Activated CD4-positive, alpha-beta T cell treated with anti-CD3 and anti-CD28 coated beads, Interleukin-2, amount 50 U/mL, for 48 hours (primary cell): ENCODE results near the gene DNLZ.

Experiments
- DNase-seq, 2 experiments: peaks; one replicate each; pipeline ENCODE4 v3.0.0-alpha.2; 2020

Gene DNLZ

GRCh38 chr9:136313111-136314055 lies 50.2 kb downstream of the DNLZ start:
- DNase-seq, result no peak

- DNase-seq, result peak; percentile 43 to 51
Observed at GRCh38 chr9:136312436-136312835, 51.1 kb downstream of the DNLZ start.

- DNase-seq, result no peak
Observed at GRCh38 chr9:136312009-136312375, 51.6 kb downstream of the DNLZ start.

DNA sequence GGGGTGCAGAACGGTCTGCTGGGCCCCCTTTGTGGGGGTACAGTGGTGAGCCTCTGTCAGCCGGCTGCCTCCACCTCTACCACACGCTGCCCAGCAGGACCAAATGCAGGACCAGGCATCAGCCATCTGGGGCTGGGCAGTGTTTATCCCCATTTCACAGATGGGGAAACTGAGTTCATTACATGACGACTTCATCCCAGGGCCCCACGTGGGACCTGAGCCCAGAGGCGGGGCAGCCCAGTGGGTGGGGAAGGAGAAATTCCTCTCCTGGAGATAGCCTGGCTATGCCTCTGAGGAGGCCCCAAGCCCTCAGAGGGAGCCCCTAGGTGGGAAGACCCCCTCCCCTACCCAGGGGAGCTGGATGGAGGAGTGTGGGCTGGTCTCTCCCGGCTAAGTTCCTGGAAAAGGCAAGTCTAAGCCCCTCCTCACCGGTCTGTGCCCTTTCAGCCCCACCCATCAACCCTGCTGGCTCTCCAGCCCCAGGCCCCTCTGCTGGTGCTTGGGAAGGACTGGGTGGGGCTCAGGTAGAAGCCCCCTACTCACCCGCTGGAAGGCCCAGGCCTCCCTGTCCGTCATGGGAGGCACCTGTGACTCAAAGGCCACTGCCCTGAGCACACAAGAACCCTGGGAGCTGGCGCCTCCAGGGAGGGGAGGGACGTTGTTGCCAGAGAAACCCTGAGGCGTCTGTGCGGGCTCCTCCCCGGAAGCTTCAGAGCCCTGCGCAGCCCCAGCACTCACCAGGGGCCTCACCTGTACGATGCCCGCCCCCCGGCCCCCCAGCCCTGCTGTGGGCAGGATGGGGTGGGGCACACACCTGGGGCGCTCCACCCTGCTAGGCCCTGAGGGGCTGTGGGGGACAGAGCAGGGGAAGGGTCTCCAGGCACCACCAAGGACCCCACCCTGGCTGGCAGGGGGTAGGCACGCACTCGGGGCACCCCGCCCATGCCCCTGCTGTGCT lies 52.2 kb downstream of the DNLZ start:
- DNase-seq, result peak in 1 of 2 experiments; percentile 16

DNA sequence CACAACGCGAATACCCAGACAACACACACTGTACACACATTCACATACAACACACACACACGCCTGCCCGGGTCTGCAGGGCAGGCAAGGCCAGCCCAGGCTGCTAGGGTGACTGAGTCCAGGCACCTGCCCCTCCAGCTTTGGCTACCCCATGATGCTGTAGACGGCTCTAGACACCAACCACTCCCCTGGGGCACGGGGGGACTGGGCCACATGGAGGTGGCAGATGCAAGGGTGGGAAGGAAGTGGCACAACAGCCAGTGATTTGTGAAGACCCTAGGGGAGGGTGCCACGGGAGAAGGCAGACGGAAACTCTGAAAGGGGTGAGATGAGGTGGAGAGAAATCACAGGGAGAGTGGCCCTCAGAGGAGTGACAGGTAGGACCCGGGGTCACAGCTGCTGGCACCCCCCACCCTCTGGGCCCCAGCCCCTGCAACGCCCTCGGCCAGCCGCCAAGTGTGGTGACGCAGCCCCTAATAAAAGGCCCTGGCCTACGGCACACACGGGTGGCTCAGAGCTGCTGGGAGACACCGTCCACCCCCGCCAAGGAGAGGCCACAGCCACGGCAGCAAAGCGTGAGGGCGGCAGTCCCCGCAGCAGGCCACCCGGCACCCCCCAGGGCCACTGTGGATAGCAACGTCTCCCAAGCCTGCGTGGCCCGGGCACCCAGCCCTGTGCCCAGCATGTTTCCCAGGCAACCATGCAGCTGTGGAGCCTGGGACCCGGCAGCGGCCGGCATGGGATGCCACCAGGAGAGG lies 53.1 kb downstream of the DNLZ start:
- no peak for DNase-seq

- no peak for DNase-seq
Observed at GRCh38 chr9:136309806-136310220, 53.7 kb downstream of the DNLZ start.
